Measurements from ENCODE around the gene NELL1. TPM values are rescaled to one million over a fixed set of nuclear protein-coding genes. Genes with fewer than 3 reads are reported as not detected.

The NELL1 gene
- polyA plus RNA-seq, 2 donors = 0.04 to 0.08 TPM

DNA sequence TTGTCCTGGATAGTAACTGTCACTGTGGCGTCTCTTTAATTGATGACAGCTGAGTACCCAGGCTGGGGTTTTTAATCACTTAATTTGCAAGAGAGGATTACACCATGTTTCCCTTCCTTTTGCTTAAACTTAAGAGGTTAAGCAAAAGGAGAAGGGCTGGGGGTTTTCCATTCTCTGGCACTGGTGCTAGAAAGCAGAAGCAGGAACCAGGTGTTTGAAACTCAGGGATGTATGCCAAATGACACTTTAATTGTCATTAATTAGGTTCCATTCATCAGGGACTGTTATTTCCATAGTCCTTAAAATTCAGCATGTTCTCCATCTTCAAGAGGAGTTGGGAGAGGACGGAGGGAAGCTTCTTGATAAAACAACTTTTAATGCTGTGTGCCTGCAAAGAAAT, 746.2 kb downstream of the NELL1 start:
- no peaks in the 10 kb centered on the region for H3K9me3 ChIP-seq (ENCODE audit: control insufficient read depth in 2 of 2, insufficient read depth in 1 of 2, low read depth in 1 of 2, low read length in 1 of 2)
- H3K4me1 ChIP-seq (ENCODE audit: control insufficient read depth in 2 of 2, insufficient read depth in 2 of 2, low read length in 1 of 2) = no peaks in the 10 kb centered on the region
- H3K36me3 ChIP-seq (ENCODE audit: control insufficient read depth in 2 of 2, insufficient read depth in 2 of 2, low read length in 1 of 2) = no peaks in the 10 kb centered on the region
- WGBS, 2 donors = 60 to 67% methylated on average over 2 of the region's 2 CpGs
- H3K4me3 ChIP-seq (ENCODE audit: low read depth in 1 of 2, low read length in 2 of 2) = no peak overlapping the region
- no peaks in the 10 kb centered on the region for H3K27me3 ChIP-seq (ENCODE audit: control insufficient read depth in 1 of 2, insufficient read depth in 2 of 2, low read length in 2 of 2)
- no peak overlapping the region for H3K27ac ChIP-seq (ENCODE audit: low read depth in 2 of 2, low read length in 1 of 2)

- Histone ChIP-seq H3K27me3 (ENCODE audit: control insufficient read depth in 1 of 2, insufficient read depth in 2 of 2, low read length in 2 of 2) (no peaks in the 10 kb centered on the region), H3K4me3 (ENCODE audit: low read depth in 1 of 2, low read length in 2 of 2) (no peak overlapping the region), H3K4me1 (ENCODE audit: control insufficient read depth in 2 of 2, insufficient read depth in 2 of 2, low read length in 1 of 2) (no peaks in the 10 kb centered on the region), H3K36me3 (ENCODE audit: control insufficient read depth in 2 of 2, insufficient read depth in 2 of 2, low read length in 1 of 2) (no peaks in the 10 kb centered on the region), H3K27ac (ENCODE audit: low read depth in 2 of 2, low read length in 1 of 2) (no peak overlapping the region), H3K9me3 (ENCODE audit: control insufficient read depth in 2 of 2, insufficient read depth in 1 of 2, low read depth in 1 of 2, low read length in 1 of 2) (no peaks in the 10 kb centered on the region)
- 72 to 78% methylated on average over 5 of the region's 5 CpGs for WGBS, 2 donors
Observed at GRCh38 chr11:21421711-21422329, 752.4 kb downstream of the NELL1 start.

GRCh38 chr11:21426931-21427330, 757.5 kb downstream of the NELL1 start:
- Histone ChIP-seq H3K4me3 (ENCODE audit: low read depth in 1 of 2, low read length in 2 of 2) (no peak overlapping the region), H3K9me3 (ENCODE audit: control insufficient read depth in 2 of 2, insufficient read depth in 1 of 2, low read depth in 1 of 2, low read length in 1 of 2) (no peaks in the 10 kb centered on the region), H3K36me3 (ENCODE audit: control insufficient read depth in 2 of 2, insufficient read depth in 2 of 2, low read length in 1 of 2) (no peaks in the 10 kb centered on the region), H3K27me3 (ENCODE audit: control insufficient read depth in 1 of 2, insufficient read depth in 2 of 2, low read length in 2 of 2) (no peaks in the 10 kb centered on the region), H3K4me1 (ENCODE audit: control insufficient read depth in 2 of 2, insufficient read depth in 2 of 2, low read length in 1 of 2) (no peaks in the 10 kb centered on the region), H3K27ac (ENCODE audit: low read depth in 2 of 2, low read length in 1 of 2) (no peak overlapping the region)
- WGBS, 2 donors = 77% methylated on average over 3 of the region's 3 CpGs

DNA sequence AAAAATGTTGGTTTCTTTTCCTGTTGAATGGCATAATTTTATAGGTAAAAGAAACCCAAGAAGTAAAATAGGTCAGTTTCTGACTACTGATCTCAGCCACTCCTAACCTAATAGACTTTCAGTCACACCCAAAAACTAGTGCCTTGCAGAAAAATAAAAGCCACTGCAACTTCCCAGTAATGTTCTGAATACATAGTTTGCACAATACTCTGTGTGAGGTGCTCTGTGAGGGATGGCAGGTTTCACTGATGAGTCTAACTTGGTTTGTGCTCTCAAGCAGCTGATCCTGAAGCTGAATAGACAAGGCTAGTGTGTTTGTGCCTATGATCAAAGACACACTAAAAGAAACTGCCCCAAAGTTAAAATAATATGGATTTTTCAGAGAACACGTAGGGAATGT, 758.3 kb downstream of the NELL1 start:
- H3K36me3 ChIP-seq (ENCODE audit: control insufficient read depth in 2 of 2, insufficient read depth in 2 of 2, low read length in 1 of 2) = no peaks in the 10 kb centered on the region
- no peaks in the 10 kb centered on the region for H3K4me1 ChIP-seq (ENCODE audit: control insufficient read depth in 2 of 2, insufficient read depth in 2 of 2, low read length in 1 of 2)
- H3K9me3 ChIP-seq (ENCODE audit: control insufficient read depth in 2 of 2, insufficient read depth in 1 of 2, low read depth in 1 of 2, low read length in 1 of 2) = no peaks in the 10 kb centered on the region
- no peaks in the 10 kb centered on the region for H3K27me3 ChIP-seq (ENCODE audit: control insufficient read depth in 1 of 2, insufficient read depth in 2 of 2, low read length in 2 of 2)
- no peak overlapping the region for H3K27ac ChIP-seq (ENCODE audit: low read depth in 2 of 2, low read length in 1 of 2)
- WGBS, 2 donors = 47% methylated on average over 1 of the region's 1 CpG
- H3K4me3 ChIP-seq (ENCODE audit: low read depth in 1 of 2, low read length in 2 of 2) = no peak overlapping the region

DNA sequence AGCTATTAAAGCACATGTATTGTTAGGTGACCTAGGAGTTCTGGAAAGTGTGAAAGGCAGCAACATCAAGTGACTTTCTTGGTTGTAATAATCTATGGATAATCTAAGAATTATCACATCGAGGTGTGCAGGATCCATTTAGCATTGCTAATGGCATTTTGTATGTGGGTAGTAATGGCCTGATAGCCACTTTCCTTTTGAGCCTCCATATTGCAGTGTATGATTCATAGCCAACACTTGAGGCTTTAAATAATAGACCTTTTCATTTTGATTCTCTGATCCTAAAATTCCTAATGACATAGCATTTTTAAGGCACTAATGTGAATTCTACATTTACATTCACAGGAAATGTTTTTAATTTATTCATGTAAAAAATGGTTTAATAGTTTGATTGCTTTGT, 759.4 kb downstream of the NELL1 start:
- 66 to 72% methylated on average over 1 of the region's 1 CpG for WGBS, 2 donors

GRCh38 chr11:21429401-21429800, 760.0 kb downstream of the NELL1 start:
- Histone ChIP-seq H3K27ac (ENCODE audit: low read depth in 2 of 2, low read length in 1 of 2) (no peak overlapping the region), H3K4me1 (ENCODE audit: control insufficient read depth in 2 of 2, insufficient read depth in 2 of 2, low read length in 1 of 2) (no peaks in the 10 kb centered on the region), H3K9me3 (ENCODE audit: control insufficient read depth in 2 of 2, insufficient read depth in 1 of 2, low read depth in 1 of 2, low read length in 1 of 2) (no peaks in the 10 kb centered on the region)

More for the DNA sequence above, 759.4 kb downstream of the NELL1 start:
- H3K4me1 ChIP-seq (ENCODE audit: control insufficient read depth in 2 of 2, insufficient read depth in 2 of 2, low read length in 1 of 2) = no peaks in the 10 kb centered on the region
- H3K4me3 ChIP-seq (ENCODE audit: low read depth in 1 of 2, low read length in 2 of 2) = no peak overlapping the region
- no peaks in the 10 kb centered on the region for H3K27me3 ChIP-seq (ENCODE audit: control insufficient read depth in 1 of 2, insufficient read depth in 2 of 2, low read length in 2 of 2)
- H3K36me3 ChIP-seq (ENCODE audit: control insufficient read depth in 2 of 2, insufficient read depth in 2 of 2, low read length in 1 of 2) = no peaks in the 10 kb centered on the region
- H3K27ac ChIP-seq (ENCODE audit: low read depth in 2 of 2, low read length in 1 of 2) = no peak overlapping the region
- no peaks in the 10 kb centered on the region for H3K9me3 ChIP-seq (ENCODE audit: control insufficient read depth in 2 of 2, insufficient read depth in 1 of 2, low read depth in 1 of 2, low read length in 1 of 2)

DNA sequence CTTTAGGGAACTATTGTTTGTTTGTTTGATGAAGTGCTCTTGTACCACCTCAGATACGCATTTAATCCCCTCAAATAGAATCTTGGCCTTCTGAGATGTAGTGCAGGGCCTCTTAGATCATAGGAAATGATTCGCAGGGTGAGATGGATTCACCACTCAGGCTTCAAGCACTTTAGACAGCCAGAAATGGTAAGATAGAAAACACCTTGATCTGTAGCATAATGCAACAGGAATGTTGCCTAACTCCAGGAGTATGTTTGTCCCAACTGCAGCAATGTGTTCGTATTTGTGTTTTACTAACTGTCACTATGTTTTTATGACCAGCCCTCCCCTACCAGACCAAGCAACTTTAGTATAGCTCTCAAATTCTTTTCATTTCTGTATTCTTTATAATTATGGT, 761.2 kb downstream of the NELL1 start:
- no peak overlapping the region for H3K27ac ChIP-seq (ENCODE audit: low read depth in 2 of 2, low read length in 1 of 2)
- H3K4me1 ChIP-seq (ENCODE audit: control insufficient read depth in 2 of 2, insufficient read depth in 2 of 2, low read length in 1 of 2) = no peaks in the 10 kb centered on the region
- H3K4me3 ChIP-seq (ENCODE audit: low read depth in 1 of 2, low read length in 2 of 2) = no peak overlapping the region
- WGBS, 2 donors = 74 to 82% methylated on average over 3 of the region's 3 CpGs
- H3K9me3 ChIP-seq (ENCODE audit: control insufficient read depth in 2 of 2, insufficient read depth in 1 of 2, low read depth in 1 of 2, low read length in 1 of 2) = no peaks in the 10 kb centered on the region
- no peaks in the 10 kb centered on the region for H3K27me3 ChIP-seq (ENCODE audit: control insufficient read depth in 1 of 2, insufficient read depth in 2 of 2, low read length in 2 of 2)
- H3K36me3 ChIP-seq (ENCODE audit: control insufficient read depth in 2 of 2, insufficient read depth in 2 of 2, low read length in 1 of 2) = no peaks in the 10 kb centered on the region

More at GRCh38 chr11:21429401-21429800, 760.0 kb downstream of the NELL1 start:
- Histone ChIP-seq H3K36me3 (ENCODE audit: control insufficient read depth in 2 of 2, insufficient read depth in 2 of 2, low read length in 1 of 2) (no peaks in the 10 kb centered on the region), H3K4me3 (ENCODE audit: low read depth in 1 of 2, low read length in 2 of 2) (no peak overlapping the region), H3K27me3 (ENCODE audit: control insufficient read depth in 1 of 2, insufficient read depth in 2 of 2, low read length in 2 of 2) (no peaks in the 10 kb centered on the region)

DNA sequence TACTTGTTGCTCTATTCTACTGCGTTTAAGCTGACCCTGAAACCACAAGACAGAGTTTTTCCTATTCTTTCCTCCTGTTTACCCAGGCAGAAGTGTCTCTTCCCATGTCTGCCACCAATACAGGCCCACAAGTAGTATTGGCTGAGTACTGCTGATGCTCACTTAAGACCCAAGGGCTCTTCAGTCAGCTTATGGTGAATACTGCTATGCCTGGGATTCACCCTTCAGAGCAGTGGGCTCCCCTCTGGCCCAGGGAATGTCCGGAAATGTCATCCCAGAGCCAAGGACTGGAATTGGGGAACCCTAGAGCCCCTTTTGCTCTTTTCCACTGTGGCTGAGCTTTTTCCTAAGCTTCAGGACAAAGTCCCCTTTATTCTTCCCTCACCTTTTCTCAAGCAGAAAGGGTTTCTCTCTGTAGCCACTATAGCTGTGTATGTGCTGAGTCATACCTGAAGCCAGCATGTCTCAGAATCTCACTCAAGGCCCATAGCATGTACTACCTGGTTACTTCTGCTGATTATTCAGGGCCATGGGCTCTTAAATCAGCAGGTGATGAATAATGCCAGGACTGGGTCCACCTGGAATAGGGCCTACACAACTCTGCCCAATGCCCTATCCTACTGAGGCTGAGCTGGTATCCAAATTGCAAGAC, 777.7 kb downstream of the NELL1 start:
- no peak overlapping the region for H3K4me3 ChIP-seq (ENCODE audit: low read depth in 1 of 2, low read length in 2 of 2)

GRCh38 chr11:21447871-21448270, 778.5 kb downstream of the NELL1 start:
- no peak overlapping the region for H3K4me3 ChIP-seq (ENCODE audit: low read depth in 1 of 2, low read length in 2 of 2)
- no peaks in the 10 kb centered on the region for H3K36me3 ChIP-seq (ENCODE audit: control insufficient read depth in 2 of 2, insufficient read depth in 2 of 2, low read length in 1 of 2)
- H3K27ac ChIP-seq (ENCODE audit: low read depth in 2 of 2, low read length in 1 of 2) = no peak overlapping the region
- peaks cover 0 to 4% of the 10 kb centered on the region in 2 donors for H3K9me3 ChIP-seq (ENCODE audit: control insufficient read depth in 2 of 2, insufficient read depth in 1 of 2, low read depth in 1 of 2, low read length in 1 of 2)
- no peaks in the 10 kb centered on the region for H3K27me3 ChIP-seq (ENCODE audit: control insufficient read depth in 1 of 2, insufficient read depth in 2 of 2, low read length in 2 of 2)
- 56 to 79% methylated on average over 3 of the region's 3 CpGs for WGBS, 2 donors
- no peaks in the 10 kb centered on the region for H3K4me1 ChIP-seq (ENCODE audit: control insufficient read depth in 2 of 2, insufficient read depth in 2 of 2, low read length in 1 of 2)

More for the DNA sequence above, 777.7 kb downstream of the NELL1 start:
- 79 to 83% methylated on average over 2 of the region's 2 CpGs for WGBS, 2 donors
- Histone ChIP-seq H3K27me3 (ENCODE audit: control insufficient read depth in 1 of 2, insufficient read depth in 2 of 2, low read length in 2 of 2) (no peaks in the 10 kb centered on the region), H3K9me3 (ENCODE audit: control insufficient read depth in 2 of 2, insufficient read depth in 1 of 2, low read depth in 1 of 2, low read length in 1 of 2) (peaks cover 0 to 4% of the 10 kb centered on the region in 2 donors), H3K4me1 (ENCODE audit: control insufficient read depth in 2 of 2, insufficient read depth in 2 of 2, low read length in 1 of 2) (no peaks in the 10 kb centered on the region), H3K27ac (ENCODE audit: low read depth in 2 of 2, low read length in 1 of 2) (no peak overlapping the region), H3K36me3 (ENCODE audit: control insufficient read depth in 2 of 2, insufficient read depth in 2 of 2, low read length in 1 of 2) (no peaks in the 10 kb centered on the region)

DNA sequence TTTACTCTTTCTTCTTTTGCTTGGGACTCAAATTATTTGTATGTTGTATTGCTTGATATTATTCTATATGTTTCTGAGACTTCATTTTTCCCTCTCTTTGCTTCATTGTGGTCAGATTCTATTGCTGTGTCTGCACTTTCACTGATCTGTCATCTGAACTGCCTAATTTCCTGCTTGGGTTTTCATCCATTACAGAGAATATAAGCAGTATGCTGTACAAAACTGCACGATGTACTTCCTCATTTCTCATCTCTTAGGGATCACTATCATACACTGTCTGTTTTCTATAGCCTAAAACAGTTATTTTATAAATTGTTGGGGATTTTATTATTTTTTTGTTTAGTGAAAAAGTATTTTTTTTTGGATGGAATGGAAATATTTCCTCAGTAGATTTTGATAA, 786.8 kb downstream of the NELL1 start:
- H3K4me1 ChIP-seq (ENCODE audit: control insufficient read depth in 2 of 2, insufficient read depth in 2 of 2, low read length in 1 of 2) = no peaks in the 10 kb centered on the region
- no peaks in the 10 kb centered on the region for H3K36me3 ChIP-seq (ENCODE audit: control insufficient read depth in 2 of 2, insufficient read depth in 2 of 2, low read length in 1 of 2)
- H3K9me3 ChIP-seq (ENCODE audit: control insufficient read depth in 2 of 2, insufficient read depth in 1 of 2, low read depth in 1 of 2, low read length in 1 of 2) = no peaks in the 10 kb centered on the region
- no peaks in the 10 kb centered on the region for H3K27me3 ChIP-seq (ENCODE audit: control insufficient read depth in 1 of 2, insufficient read depth in 2 of 2, low read length in 2 of 2)
- H3K4me3 ChIP-seq (ENCODE audit: low read depth in 1 of 2, low read length in 2 of 2) = no peak overlapping the region
- H3K27ac ChIP-seq (ENCODE audit: low read depth in 2 of 2, low read length in 1 of 2) = no peak overlapping the region
- WGBS, 2 donors = 56 to 61% methylated on average over 1 of the region's 1 CpG

Measured in esophagus (tissue), 2 donors.